WI38 (cell line): ENCODE results near the gene TTC1.

Experiments
- H3K4me3 ChIP-seq: 2 replicates; pipeline ENCODE4 v1.5.1; 2011; ENCODE audit warnings: low read depth, mild to moderate bottlenecking, control low read depth, low read length
- TF ChIP-seq, protein P1 (sequence below): IDR thresholded peaks from 2 replicates; pipeline ENCODE4 v1.5.1; 2012; ENCODE audit warnings: low read depth, mild to moderate bottlenecking, control low read depth, low read length

TTC1 gene

DNA sequence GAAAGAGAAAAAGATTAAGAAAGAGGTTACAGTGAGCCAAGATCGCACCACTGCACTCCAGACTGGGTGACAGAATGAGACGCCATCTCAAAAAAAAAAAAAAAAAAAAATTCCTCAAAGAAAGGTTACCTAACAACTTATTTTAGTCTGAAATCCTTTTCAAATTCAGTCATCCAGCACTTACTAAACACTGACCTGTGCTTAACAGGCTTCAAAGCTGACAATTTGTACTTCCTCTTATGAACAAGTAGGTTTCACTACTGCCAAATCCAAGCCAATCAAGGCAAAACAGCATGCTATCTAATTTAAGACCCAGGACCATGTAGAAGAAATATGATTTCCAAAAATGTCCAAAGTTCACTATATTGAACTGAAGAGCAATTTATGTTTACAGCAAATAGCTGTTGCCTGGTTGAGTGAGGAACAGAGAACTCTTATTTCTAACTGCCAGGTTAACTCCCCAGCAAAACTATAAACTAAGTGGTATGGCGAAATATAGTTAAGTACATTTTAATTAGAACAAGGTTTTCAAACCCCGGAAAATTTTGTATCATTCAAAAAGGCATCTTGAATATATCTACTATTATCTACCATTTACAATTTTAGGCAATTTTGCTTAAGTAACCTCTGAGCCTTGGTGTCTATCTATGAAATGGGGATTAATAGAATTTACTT is 96.9 kb downstream of the TTC1 start:
- TF ChIP-seq, protein P1, sequence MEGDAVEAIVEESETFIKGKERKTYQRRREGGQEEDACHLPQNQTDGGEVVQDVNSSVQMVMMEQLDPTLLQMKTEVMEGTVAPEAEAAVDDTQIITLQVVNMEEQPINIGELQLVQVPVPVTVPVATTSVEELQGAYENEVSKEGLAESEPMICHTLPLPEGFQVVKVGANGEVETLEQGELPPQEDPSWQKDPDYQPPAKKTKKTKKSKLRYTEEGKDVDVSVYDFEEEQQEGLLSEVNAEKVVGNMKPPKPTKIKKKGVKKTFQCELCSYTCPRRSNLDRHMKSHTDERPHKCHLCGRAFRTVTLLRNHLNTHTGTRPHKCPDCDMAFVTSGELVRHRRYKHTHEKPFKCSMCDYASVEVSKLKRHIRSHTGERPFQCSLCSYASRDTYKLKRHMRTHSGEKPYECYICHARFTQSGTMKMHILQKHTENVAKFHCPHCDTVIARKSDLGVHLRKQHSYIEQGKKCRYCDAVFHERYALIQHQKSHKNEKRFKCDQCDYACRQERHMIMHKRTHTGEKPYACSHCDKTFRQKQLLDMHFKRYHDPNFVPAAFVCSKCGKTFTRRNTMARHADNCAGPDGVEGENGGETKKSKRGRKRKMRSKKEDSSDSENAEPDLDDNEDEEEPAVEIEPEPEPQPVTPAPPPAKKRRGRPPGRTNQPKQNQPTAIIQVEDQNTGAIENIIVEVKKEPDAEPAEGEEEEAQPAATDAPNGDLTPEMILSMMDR = no peak
- no peak overlapping the region for H3K4me3 ChIP-seq

- TF ChIP-seq, protein P1 = no peak
Observed at GRCh38 chr5:160108124-160108523, 99.2 kb downstream of the TTC1 start.

More at GRCh38 chr5:160108124-160108523, 99.2 kb downstream of the TTC1 start:
- H3K4me3 ChIP-seq = no peak overlapping the region
